GM06990 (cell line): ENCODE results near the gene TBC1D13.
A peak's percentile ranks its signal among the peaks of the same experiment; 100 is the strongest.
"Not testable (repeated sequence)": the region's sequence is repeated elsewhere in the genome, so short reads cannot be mapped to it uniquely, and the experiment has no call there.

Experiments
- DNase-seq: peaks from one replicate; pipeline ENCODE4 v3.0.0-alpha.2; 2011; ENCODE audit not compliant: insufficient read length; ENCODE audit errors: extremely low read depth
- H3K27me3 ChIP-seq: replicated peaks from 2 replicates; pipeline ENCODE4 v1.6.0; 2011; ENCODE audit warnings: low read length; ENCODE audit not compliant: control insufficient read depth, insufficient read depth
- H3K36me3 ChIP-seq: 2 replicates; pipeline ENCODE4 v1.5.1; 2011; ENCODE audit warnings: low read length; ENCODE audit not compliant: control insufficient read depth, insufficient read depth
- H3K4me3 ChIP-seq: replicated peaks from 2 replicates; pipeline ENCODE4 v1.5.1; 2011; ENCODE audit warnings: low read depth, mild to moderate bottlenecking, control low read depth, low read length
- CTCF ChIP-seq: IDR thresholded peaks from 2 replicates; pipeline ENCODE4 v1.5.1; 2011; ENCODE audit warnings: low read length, control low read depth, mild to moderate bottlenecking, inconsistent platforms; ENCODE audit not compliant: insufficient read depth, poor library complexity, severe bottlenecking

The TBC1D13 gene

DNA sequence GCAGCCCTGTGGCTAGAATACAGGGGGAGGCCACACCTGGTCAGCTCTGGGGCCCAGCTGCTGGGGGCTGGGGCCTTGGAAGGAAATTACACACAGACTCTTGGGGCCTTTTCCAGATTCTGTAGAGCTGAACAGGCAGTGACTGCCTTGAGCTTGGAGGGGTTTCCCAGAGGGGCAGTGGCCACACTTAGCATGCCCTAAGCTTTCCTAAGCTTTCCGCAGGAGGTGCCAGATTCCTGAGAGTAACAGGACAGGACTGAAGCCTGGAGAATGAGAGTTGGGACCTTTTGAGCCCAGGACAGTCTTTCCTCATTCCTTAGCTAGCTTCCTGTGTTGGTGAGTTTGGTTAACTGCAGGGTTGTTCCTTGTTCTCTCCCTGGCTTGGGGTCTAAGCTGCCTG lies 1.4 kb downstream of the TBC1D13 start:
- DNase-seq: no peak
- TF ChIP-seq CTCF: no peak
- Histone ChIP-seq H3K4me3 (peak overlapping the region; percentile 100), H3K27me3 (no peaks in the 10 kb centered on the region), H3K36me3 (peaks cover 22% of the 10 kb centered on the region)

DNA sequence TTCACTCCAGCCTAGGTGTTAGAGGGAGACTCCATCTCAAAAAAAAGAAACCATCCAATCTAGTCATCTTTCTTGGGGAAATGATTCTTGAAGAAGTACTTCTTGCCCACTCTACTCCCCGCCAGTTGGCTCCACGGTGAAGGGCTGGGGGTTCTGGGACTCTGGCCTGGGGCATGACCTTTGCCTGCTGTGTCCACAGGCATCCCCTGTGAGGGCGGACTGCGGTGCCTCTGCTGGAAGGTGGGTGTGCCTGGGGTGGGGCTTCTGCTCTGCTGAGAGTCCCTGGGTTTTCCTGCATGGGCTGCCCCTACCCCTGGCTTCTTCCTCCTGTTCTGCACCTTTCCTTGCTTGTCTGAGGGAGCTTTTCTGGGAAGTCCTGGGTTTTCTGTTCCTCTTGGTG lies 3.5 kb downstream of the TBC1D13 start:
- Histone ChIP-seq H3K27me3 (no peaks in the 10 kb centered on the region), H3K36me3 (peaks cover 28% of the 10 kb centered on the region), H3K4me3 (no peak overlapping the region)
- TF ChIP-seq CTCF: no peak
- no peak for DNase-seq

DNA sequence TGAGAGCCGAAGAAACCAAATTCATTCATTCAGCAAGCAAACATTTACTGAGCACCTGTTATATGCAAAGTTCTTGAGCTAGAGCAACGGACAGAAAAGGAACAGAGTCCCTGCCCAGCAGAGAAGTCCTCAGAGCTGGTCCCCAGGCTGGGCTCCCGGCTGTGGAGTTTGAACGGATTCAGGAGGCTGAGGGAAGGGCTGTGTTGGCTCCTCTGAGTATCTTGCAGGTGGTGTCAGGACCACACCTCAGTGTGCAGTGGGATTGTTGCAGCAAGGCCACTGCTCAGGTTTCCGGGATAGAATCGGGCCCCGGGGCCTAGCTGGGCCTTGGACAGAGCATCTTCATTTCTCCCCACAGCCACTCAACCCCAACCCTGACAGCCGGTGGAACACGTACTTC lies 5.1 kb downstream of the TBC1D13 start:
- Histone ChIP-seq H3K36me3 (peaks cover 28% of the 10 kb centered on the region), H3K4me3 (no peak overlapping the region), H3K27me3 (no peaks in the 10 kb centered on the region)
- DNase-seq: no peak
- TF ChIP-seq CTCF: no peak

GRCh38 chr9:128792978-128793686 lies 6.1 kb downstream of the TBC1D13 start:
- no peak for DNase-seq
- no peak for TF ChIP-seq CTCF
- H3K4me3 ChIP-seq: no peak overlapping the region
- peaks cover 30% of the 10 kb centered on the region for H3K36me3 ChIP-seq
- H3K27me3 ChIP-seq: no peaks in the 10 kb centered on the region

- not testable (repeated sequence) for H3K4me3 ChIP-seq, DNase-seq, H3K27me3 ChIP-seq
- peaks cover 34% of the 10 kb centered on the region for H3K36me3 ChIP-seq
These were observed 7.9 kb downstream of the TBC1D13 start for GRCh38 chr9:128794961-128795360.

GRCh38 chr9:128798896-128799295 lies 11.8 kb downstream of the TBC1D13 start:
- Histone ChIP-seq H3K36me3 (peaks cover 16% of the 10 kb centered on the region), H3K4me3 (no peak overlapping the region), H3K27me3 (no peaks in the 10 kb centered on the region)
- no peak for TF ChIP-seq CTCF
- DNase-seq: no peak
